Naive thymus-derived CD8-positive, alpha-beta T cell (primary cell): ENCODE data around the gene PAPSS1. TPM values are rescaled to one million over a fixed set of nuclear protein-coding genes. Genes with fewer than 3 reads are reported as not detected.

Source experiments
- ATAC-seq, 2 donors: fragments of 150-1000 bp; cut with Tn5 transposase in 1 of 2; sonication (Bioruptor Pico), chemical (Tn5 transposase) in 1 of 2; 1 replicate in 1 of 2; 2 replicates in 1 of 2; pipeline ENCODE4 v1.10.0; 2021; ENCODE audit warnings: mild to moderate bottlenecking in 2 of 2, moderate library complexity in 2 of 2
- POLR2A ChIA-PET: fragments of 350-600 bp; sonication (Branson Sonifier 250); formaldehyde crosslinking; loops from one replicate; lab custom pipeline; 2021; ENCODE audit warnings: antibody characterized with exemption; lab: Charles Lee
- DNase-seq, 10 donors: peaks; one replicate each; pipeline versions ENCODE4 v3.0.0 to v3.0.0-alpha.2; 2020 to 2022
- H3K27ac Mint-ChIP-seq, 10 donors: one replicate each; pipeline ENCODE4 v1.8.0; 2020 to 2022; ENCODE audit warnings: mild to moderate bottlenecking in 10 of 10, mixed read lengths in 10 of 10, moderate library complexity in 4 of 10, inconsistent platforms in 1 of 10
- H3K27me3 Mint-ChIP-seq, 5 donors: one replicate each; pipeline ENCODE4 v1.8.0; 2021 to 2022; ENCODE audit warnings: mixed read lengths in 5 of 5
- H3K36me3 Mint-ChIP-seq, 3 donors: one replicate each; pipeline ENCODE4 v1.8.0; 2020 to 2022; ENCODE audit warnings: mixed read lengths in 3 of 3, mild to moderate bottlenecking in 2 of 3, inconsistent platforms in 1 of 3
- H3K4me1 Mint-ChIP-seq, 4 donors: one replicate each; pipeline ENCODE4 v1.8.0; 2021 to 2022; ENCODE audit warnings: mixed read lengths in 4 of 4
- H3K4me3 Mint-ChIP-seq, 10 donors: one replicate each; pipeline ENCODE4 v1.8.0; 2020 to 2022; ENCODE audit warnings: mild to moderate bottlenecking in 10 of 10, mixed read lengths in 10 of 10, moderate library complexity in 6 of 10, inconsistent platforms in 1 of 10
- H3K9me3 Mint-ChIP-seq, 9 donors: one replicate each; pipeline ENCODE4 v1.8.0; 2020 to 2022; ENCODE audit warnings: mixed read lengths in 9 of 9, mild to moderate bottlenecking in 3 of 9, inconsistent platforms in 1 of 9, moderate library complexity in 1 of 9
- polyA plus RNA-seq, 3 donors: library from polyadenylated mRNA; unstranded; fragments of 300-500 nt; fragmentation: Illumina TruSeq; gene quantifications; one replicate each; pipeline ENCODE4 v1.2.3, GENCODE V29; 2021
- total RNA-seq, 8 experiments: library from RNA in 2 of 8; stranded (reverse) in 2 of 8; gene quantifications; one replicate each; pipeline ENCODE4 v1.2.3 and lab custom pipeline; 2021 to 2026

The PAPSS1 gene
- total and polyA plus RNA-seq, 5 experiments from 2014 or later: 17.3 to 23.9 (median 22.8) TPM

GRCh38 chr4:107593230-107593629 lies 126.8 kb downstream of the PAPSS1 start:
- no peak for DNase-seq
- H3K36me3 Mint-ChIP-seq: no peaks in the 10 kb centered on the region
- H3K27me3 Mint-ChIP-seq: peaks cover 0 to 15% (median 7%) of the 10 kb centered on the region in 5 donors
- H3K27ac Mint-ChIP-seq: no peak overlapping the region
- H3K9me3 Mint-ChIP-seq: peaks cover 0 to 39% (median 10%) of the 10 kb centered on the region in 9 donors
- POLR2A ChIA-PET: no interaction called here
- no peak overlapping the region for H3K4me3 Mint-ChIP-seq
- no peak for ATAC-seq
- H3K4me1 Mint-ChIP-seq: no peaks in the 10 kb centered on the region

DNA sequence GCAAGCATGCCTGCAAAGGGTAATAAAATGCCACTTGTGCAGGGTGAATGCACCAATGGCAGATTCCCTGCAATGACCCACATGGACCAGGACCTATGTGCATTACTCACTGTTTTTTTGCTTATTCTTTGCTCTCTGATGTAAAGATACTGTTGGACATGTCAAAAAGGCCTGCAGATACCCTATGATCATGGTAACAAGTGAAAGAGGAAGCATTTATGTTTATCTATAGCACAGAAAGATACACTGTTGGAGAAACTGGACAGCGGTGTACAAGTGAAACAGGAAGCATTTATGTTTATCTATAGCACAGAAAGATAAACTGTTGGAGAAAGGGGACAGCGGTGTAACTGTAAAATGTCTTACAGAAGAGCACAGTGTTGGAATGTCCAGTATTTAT lies 127.5 kb downstream of the PAPSS1 start:
- DNase-seq (no peak), ATAC-seq (no peak)
- POLR2A ChIA-PET: no interaction called here
- H3K27me3 Mint-ChIP-seq: peaks cover 0 to 10% (median 5%) of the 10 kb centered on the region in 5 donors
- H3K9me3 Mint-ChIP-seq: peaks cover 0 to 45% (median 13%) of the 10 kb centered on the region in 9 donors
- H3K27ac Mint-ChIP-seq: no peak overlapping the region
- no peak overlapping the region for H3K4me3 Mint-ChIP-seq
- H3K4me1 Mint-ChIP-seq: no peaks in the 10 kb centered on the region
- H3K36me3 Mint-ChIP-seq: no peaks in the 10 kb centered on the region

DNA sequence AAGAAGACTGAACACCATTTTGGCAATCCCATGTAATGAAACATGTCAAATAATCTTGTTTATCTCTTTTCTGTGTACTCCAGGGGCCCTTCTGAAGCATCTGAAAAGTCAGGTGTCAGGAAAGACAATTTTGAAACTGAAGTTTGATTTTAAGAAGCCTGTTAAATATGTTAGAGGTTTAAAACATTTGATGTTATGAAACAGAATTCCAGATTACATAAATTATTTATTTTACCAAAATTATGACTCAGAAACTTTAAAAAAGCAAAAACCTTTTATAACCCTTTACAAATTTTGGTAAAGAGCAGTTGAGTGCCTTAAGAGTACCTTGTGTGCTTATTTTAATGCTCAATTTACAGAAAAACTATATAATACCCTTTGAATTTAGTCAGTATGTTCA lies 130.8 kb downstream of the PAPSS1 start:
- H3K27me3 Mint-ChIP-seq: peaks cover 0 to 5% (median 3%) of the 10 kb centered on the region in 5 donors
- ATAC-seq (no peak), DNase-seq (no peak)
- H3K27ac Mint-ChIP-seq: no peak overlapping the region
- H3K36me3 Mint-ChIP-seq: no peaks in the 10 kb centered on the region
- peaks cover 0 to 61% (median 19%) of the 10 kb centered on the region in 9 donors for H3K9me3 Mint-ChIP-seq
- POLR2A ChIA-PET: no interaction called here
- no peak overlapping the region for H3K4me3 Mint-ChIP-seq
- no peaks in the 10 kb centered on the region for H3K4me1 Mint-ChIP-seq

DNA sequence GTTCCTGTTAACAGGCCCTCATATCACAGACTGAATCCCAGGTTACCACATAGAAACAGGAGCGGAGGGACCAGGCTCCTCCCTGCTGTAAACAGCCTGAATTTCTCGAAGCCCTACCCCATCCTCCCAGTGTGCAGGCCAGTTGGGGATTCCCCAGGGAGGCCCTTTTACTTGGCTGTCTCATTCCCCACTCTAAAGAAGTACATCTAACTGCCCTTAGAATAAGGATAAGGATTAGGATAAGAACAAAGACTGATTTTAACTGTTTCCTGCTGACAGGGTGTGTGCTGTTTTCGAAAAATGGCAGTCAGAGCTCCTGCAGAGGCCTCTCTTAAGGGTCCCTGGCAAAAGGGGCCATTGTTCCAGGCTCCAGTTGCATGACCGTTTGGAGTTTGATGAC lies 133.7 kb downstream of the PAPSS1 start:
- POLR2A ChIA-PET: interaction anchor here (0.6 kb wide), 1 partner anchor 133 kb away, joined by 3 read pairs; the partner anchor contains the start of gene PAPSS1
- no peaks in the 10 kb centered on the region for H3K4me1 Mint-ChIP-seq
- no peak overlapping the region for H3K4me3 Mint-ChIP-seq
- H3K36me3 Mint-ChIP-seq: no peaks in the 10 kb centered on the region
- DNase-seq: no peak
- H3K27me3 Mint-ChIP-seq: peaks cover 0 to 18% (median 2%) of the 10 kb centered on the region in 5 donors
- H3K27ac Mint-ChIP-seq: no peak overlapping the region
- peaks cover 0 to 70% (median 28%) of the 10 kb centered on the region in 9 donors for H3K9me3 Mint-ChIP-seq
- no peak for ATAC-seq

DNA sequence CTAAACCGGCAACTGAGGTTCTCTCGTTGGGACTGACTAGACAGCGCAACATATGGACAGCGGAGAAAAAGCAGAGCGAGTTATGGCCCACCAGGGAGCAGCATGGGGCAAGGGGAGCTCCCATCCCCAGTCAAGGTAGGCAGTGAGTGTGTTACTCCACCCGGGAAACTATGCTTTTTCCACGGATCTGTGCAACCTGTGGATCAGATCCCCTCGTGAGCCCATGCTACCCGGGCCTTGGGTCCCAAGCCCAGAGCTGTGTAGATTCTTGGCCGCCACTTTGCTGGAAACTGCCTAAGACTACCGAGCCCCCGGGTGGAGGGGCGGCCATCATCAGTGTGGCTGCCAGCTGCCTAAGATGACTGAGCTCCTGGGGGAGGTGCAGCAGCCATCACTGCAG lies 140.9 kb downstream of the PAPSS1 start:
- H3K27me3 Mint-ChIP-seq: peaks cover 8 to 47% (median 14%) of the 10 kb centered on the region in 5 donors
- H3K9me3 Mint-ChIP-seq: peaks cover 0 to 35% (median 14%) of the 10 kb centered on the region in 9 donors
- H3K4me3 Mint-ChIP-seq: no peak overlapping the region
- H3K4me1 Mint-ChIP-seq: no peaks in the 10 kb centered on the region
- ATAC-seq (no peak), DNase-seq (no peak)
- no peak overlapping the region for H3K27ac Mint-ChIP-seq
- H3K36me3 Mint-ChIP-seq: no peaks in the 10 kb centered on the region
- POLR2A ChIA-PET: no interaction called here

- Mint-ChIP-seq H3K27me3 (peaks cover 9 to 47% (median 16%) of the 10 kb centered on the region in 5 donors), H3K36me3 (no peaks in the 10 kb centered on the region), H3K9me3 (peaks cover 0 to 27% (median 12%) of the 10 kb centered on the region in 9 donors), H3K4me1 (no peaks in the 10 kb centered on the region), H3K27ac (no peak overlapping the region), H3K4me3 (no peak overlapping the region)
- no peak for ATAC-seq
- no peak for DNase-seq
- POLR2A ChIA-PET: no interaction called here
These were observed 141.7 kb downstream of the PAPSS1 start for GRCh38 chr4:107578321-107578720.

DNA sequence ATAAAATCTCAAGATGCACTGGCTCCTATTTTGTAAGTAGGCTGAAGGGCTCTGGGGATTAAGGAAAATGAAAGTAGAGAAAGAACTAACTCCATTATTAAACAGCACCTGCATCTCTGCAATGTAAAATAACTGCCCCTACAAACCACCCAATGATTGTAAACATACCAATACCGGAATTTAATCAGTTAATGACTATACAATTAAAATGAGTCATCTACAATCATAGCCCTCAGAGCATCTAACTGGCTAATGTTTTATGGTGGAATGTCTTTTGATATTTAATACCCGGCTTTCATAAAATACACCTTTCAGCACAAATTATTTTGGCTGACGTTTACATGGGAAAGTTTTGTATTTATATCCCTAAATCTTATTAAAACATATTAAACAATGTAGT lies 142.3 kb downstream of the PAPSS1 start:
- Mint-ChIP-seq H3K27me3 (peaks cover 10 to 43% (median 18%) of the 10 kb centered on the region in 5 donors), H3K4me3 (no peak overlapping the region), H3K4me1 (no peaks in the 10 kb centered on the region), H3K9me3 (peaks cover 0 to 27% (median 12%) of the 10 kb centered on the region in 9 donors), H3K27ac (no peak overlapping the region), H3K36me3 (no peaks in the 10 kb centered on the region)
- POLR2A ChIA-PET: no interaction called here
- DNase-seq: no peak
- no peak for ATAC-seq

GRCh38 chr4:107575243-107575642 lies 144.8 kb downstream of the PAPSS1 start:
- DNase-seq (no peak), ATAC-seq (no peak)
- no peak overlapping the region for H3K27ac Mint-ChIP-seq
- no peaks in the 10 kb centered on the region for H3K4me1 Mint-ChIP-seq
- POLR2A ChIA-PET: no interaction called here
- H3K27me3 Mint-ChIP-seq: peaks cover 10 to 26% (median 15%) of the 10 kb centered on the region in 5 donors
- H3K4me3 Mint-ChIP-seq: no peak overlapping the region
- H3K36me3 Mint-ChIP-seq: no peaks in the 10 kb centered on the region
- H3K9me3 Mint-ChIP-seq: peaks cover 0 to 4% (median 1%) of the 10 kb centered on the region in 9 donors

DNA sequence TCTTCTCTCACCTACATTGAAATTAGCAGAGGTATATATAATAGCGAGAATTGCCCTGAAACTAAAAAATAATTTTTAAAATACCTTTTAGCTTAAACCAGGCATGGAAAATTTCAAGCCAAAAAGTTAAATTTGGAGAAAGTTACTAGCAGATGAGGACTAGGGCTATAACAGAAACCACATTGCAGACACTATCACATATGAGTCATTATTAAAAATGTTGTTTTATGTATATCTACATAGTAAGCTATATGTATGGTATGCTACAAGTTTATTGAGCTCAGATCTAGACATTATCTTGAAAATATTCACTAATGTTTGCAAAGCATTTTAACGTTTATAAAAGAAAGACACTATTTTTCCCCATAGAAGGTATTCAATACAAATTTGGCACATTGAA lies 147.8 kb downstream of the PAPSS1 start:
- Mint-ChIP-seq H3K9me3 (peaks cover 0 to 19% (median 6%) of the 10 kb centered on the region in 9 donors), H3K36me3 (no peaks in the 10 kb centered on the region), H3K4me1 (no peaks in the 10 kb centered on the region), H3K27me3 (peaks cover 7 to 30% (median 13%) of the 10 kb centered on the region in 5 donors), H3K27ac (no peak overlapping the region), H3K4me3 (no peak overlapping the region)
- no peak for ATAC-seq
- POLR2A ChIA-PET: no interaction called here
- DNase-seq: no peak

DNA sequence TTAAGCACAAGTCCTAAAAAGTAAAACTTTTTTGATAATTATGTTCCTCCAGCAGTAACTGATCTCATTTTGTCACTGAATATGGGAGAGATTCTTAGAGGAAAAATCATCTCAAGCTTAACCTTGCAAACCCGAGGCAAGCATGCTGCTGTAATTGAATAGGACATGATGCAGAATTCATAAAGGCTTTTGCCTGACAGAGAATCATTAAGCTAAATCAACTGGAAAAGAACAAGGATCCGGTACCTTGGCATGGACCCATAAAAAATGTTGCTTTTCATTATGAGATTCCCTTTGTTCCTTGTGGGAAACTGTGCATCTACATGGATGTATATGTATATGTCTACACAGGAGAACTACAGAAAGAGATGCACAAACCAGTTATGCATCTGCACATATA lies 149.1 kb downstream of the PAPSS1 start:
- Mint-ChIP-seq H3K27ac (no peak overlapping the region), H3K36me3 (peaks cover 0 to 2% (median 0%) of the 10 kb centered on the region in 3 donors)
- no peak for ATAC-seq

GRCh38 chr4:107564326-107564725 lies 155.7 kb downstream of the PAPSS1 start:
- H3K9me3 Mint-ChIP-seq: peaks cover 0 to 46% (median 25%) of the 10 kb centered on the region in 9 donors
- POLR2A ChIA-PET: no interaction called here
- no peak overlapping the region for H3K4me3 Mint-ChIP-seq
- ATAC-seq: no peak
- peaks cover 0 to 3% (median 2%) of the 10 kb centered on the region in 3 donors for H3K36me3 Mint-ChIP-seq
- DNase-seq: no peak
- peaks cover 3 to 58% (median 24%) of the 10 kb centered on the region in 5 donors for H3K27me3 Mint-ChIP-seq
- H3K4me1 Mint-ChIP-seq: no peaks in the 10 kb centered on the region
- no peak overlapping the region for H3K27ac Mint-ChIP-seq

More for the DNA sequence above, 149.1 kb downstream of the PAPSS1 start:
- POLR2A ChIA-PET: no interaction called here
- Mint-ChIP-seq H3K27me3 (peaks cover 4 to 27% (median 14%) of the 10 kb centered on the region in 5 donors), H3K4me3 (no peak overlapping the region), H3K4me1 (no peaks in the 10 kb centered on the region), H3K9me3 (peaks cover 0 to 28% (median 10%) of the 10 kb centered on the region in 9 donors)
- DNase-seq: no peak
